SK-N-SH treated with all-trans-retinoic acid at 6 μM for 48 hours (cell line): ENCODE data around the gene DMAC2L.

Experiments
- ARNTL ChIP-seq: fragments of 450-650 bp; formaldehyde crosslinking; IDR thresholded peaks from 2 replicates; pipeline ENCODE4 v1.5.0; 2020; ENCODE audit warnings: low read depth, mild to moderate bottlenecking, moderate library complexity, borderline replicate concordance
- ESRRG ChIP-seq: fragments of 250-450 bp; sonication (Bioruptor Pico); IDR thresholded peaks from 2 replicates; pipeline ENCODE4 v1.6.1; 2021; ENCODE audit warnings: mild to moderate bottlenecking
- OSR1 ChIP-seq: fragments of 250-450 bp; sonication (Bioruptor Pico); IDR thresholded peaks from 2 replicates; pipeline ENCODE4 v1.8.0; 2022; ENCODE audit warnings: moderate library complexity, mild to moderate bottlenecking, inconsistent platforms
- PATZ1 ChIP-seq: fragments of 250-450 bp; sonication (Bioruptor Pico); IDR thresholded peaks from 2 replicates; pipeline ENCODE4 v1.8.0; 2020; ENCODE audit warnings: mild to moderate bottlenecking, moderate library complexity, borderline replicate concordance
- POU6F1 ChIP-seq: fragments of 250-450 bp; sonication (Bioruptor Pico); IDR thresholded peaks from 2 replicates; pipeline ENCODE4 v1.8.0; 2021; ENCODE audit warnings: low read depth, mild to moderate bottlenecking, moderate library complexity, borderline replicate concordance
- RARB ChIP-seq: fragments of 250-450 bp; sonication (Bioruptor Pico); IDR thresholded peaks from 2 replicates; pipeline ENCODE4 v1.8.0; 2021; ENCODE audit warnings: mild to moderate bottlenecking, moderate library complexity
- SNAI2 ChIP-seq: fragments of 250-450 bp; sonication (Bioruptor Pico); IDR thresholded peaks from 2 replicates; pipeline ENCODE4 v1.5.0; 2020; ENCODE audit warnings: mild to moderate bottlenecking, moderate library complexity
- TCF4 ChIP-seq: fragments of 250-450 bp; sonication (Bioruptor Pico); IDR thresholded peaks from 2 replicates; pipeline ENCODE4 v1.8.0; 2021; ENCODE audit warnings: mild to moderate bottlenecking, moderate library complexity, borderline replicate concordance
- TOX ChIP-seq: fragments of 250-450 bp; sonication (Bioruptor Pico); IDR thresholded peaks from 2 replicates; pipeline ENCODE4 v1.8.0; 2021; ENCODE audit warnings: mild to moderate bottlenecking, moderate library complexity, borderline replicate concordance
- ZFP3 ChIP-seq: fragments of 250-450 bp; sonication (Bioruptor Pico); IDR thresholded peaks from 2 replicates; pipeline ENCODE4 v1.5.0; 2020; ENCODE audit warnings: mild to moderate bottlenecking, moderate library complexity
- ZFP30 ChIP-seq: fragments of 450-650 bp; formaldehyde crosslinking; IDR thresholded peaks from 2 replicates; pipeline ENCODE4 v1.5.0; 2022; ENCODE audit warnings: mild to moderate bottlenecking, moderate library complexity
- TF ChIP-seq, protein P1 (sequence below): fragments of 250-450 bp; sonication (Bioruptor Pico); IDR thresholded peaks from 2 replicates; pipeline ENCODE4 v1.5.1; 2020; ENCODE audit warnings: low read depth, mild to moderate bottlenecking, moderate library complexity
- TF ChIP-seq, protein P2 (sequence below): fragments of 250-450 bp; sonication (Bioruptor Pico); IDR thresholded peaks from 2 replicates; pipeline ENCODE4 v1.5.0; 2020; ENCODE audit warnings: mild to moderate bottlenecking, moderate library complexity

DNA sequence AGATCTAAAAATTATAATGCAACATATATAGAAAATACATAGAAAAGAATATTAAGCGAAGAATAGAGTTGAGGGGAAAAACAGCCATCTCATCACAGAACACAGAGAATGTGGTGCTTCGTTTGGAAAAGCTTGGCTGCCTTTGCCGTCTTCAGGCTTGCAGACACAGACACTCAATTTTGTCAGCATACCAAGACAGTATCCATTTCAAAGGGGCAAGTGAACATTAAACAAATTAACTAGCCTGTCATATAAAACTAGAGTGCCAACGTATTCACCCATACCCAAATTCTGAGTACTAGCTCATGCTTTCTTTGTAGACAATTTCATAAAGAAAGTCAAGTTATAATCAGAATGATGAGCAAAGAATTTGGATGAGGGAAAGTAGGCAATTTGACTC lies 40.5 kb downstream of the DMAC2L start:
- TF ChIP-seq OSR1 (CRISPR knock-in tag) (no peak), ZFP3 (no peak), RARB (CRISPR knock-in tag) (no peak), PATZ1 (CRISPR knock-in tag) (no peak), POU6F1 (no peak), SNAI2 (no peak), ESRRG (no peak), ARNTL (CRISPR knock-in tag) (no peak), ZFP30 (CRISPR knock-in tag) (no peak), TOX (CRISPR knock-in tag) (no peak), TCF4 (CRISPR knock-in tag) (no peak)
- TF ChIP-seq, protein P1, sequence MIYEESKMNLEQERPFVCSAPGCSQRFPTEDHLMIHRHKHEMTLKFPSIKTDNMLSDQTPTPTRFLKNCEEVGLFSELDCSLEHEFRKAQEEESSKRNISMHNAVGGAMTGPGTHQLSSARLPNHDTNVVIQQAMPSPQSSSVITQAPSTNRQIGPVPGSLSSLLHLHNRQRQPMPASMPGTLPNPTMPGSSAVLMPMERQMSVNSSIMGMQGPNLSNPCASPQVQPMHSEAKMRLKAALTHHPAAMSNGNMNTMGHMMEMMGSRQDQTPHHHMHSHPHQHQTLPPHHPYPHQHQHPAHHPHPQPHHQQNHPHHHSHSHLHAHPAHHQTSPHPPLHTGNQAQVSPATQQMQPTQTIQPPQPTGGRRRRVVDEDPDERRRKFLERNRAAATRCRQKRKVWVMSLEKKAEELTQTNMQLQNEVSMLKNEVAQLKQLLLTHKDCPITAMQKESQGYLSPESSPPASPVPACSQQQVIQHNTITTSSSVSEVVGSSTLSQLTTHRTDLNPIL (CRISPR knock-in tag), result no peak
- TF ChIP-seq, protein P2, sequence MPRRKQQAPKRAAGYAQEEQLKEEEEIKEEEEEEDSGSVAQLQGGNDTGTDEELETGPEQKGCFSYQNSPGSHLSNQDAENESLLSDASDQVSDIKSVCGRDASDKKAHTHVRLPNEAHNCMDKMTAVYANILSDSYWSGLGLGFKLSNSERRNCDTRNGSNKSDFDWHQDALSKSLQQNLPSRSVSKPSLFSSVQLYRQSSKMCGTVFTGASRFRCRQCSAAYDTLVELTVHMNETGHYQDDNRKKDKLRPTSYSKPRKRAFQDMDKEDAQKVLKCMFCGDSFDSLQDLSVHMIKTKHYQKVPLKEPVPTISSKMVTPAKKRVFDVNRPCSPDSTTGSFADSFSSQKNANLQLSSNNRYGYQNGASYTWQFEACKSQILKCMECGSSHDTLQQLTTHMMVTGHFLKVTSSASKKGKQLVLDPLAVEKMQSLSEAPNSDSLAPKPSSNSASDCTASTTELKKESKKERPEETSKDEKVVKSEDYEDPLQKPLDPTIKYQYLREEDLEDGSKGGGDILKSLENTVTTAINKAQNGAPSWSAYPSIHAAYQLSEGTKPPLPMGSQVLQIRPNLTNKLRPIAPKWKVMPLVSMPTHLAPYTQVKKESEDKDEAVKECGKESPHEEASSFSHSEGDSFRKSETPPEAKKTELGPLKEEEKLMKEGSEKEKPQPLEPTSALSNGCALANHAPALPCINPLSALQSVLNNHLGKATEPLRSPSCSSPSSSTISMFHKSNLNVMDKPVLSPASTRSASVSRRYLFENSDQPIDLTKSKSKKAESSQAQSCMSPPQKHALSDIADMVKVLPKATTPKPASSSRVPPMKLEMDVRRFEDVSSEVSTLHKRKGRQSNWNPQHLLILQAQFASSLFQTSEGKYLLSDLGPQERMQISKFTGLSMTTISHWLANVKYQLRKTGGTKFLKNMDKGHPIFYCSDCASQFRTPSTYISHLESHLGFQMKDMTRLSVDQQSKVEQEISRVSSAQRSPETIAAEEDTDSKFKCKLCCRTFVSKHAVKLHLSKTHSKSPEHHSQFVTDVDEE (CRISPR knock-in tag), result no peak
